Lower leg skin (tissue), 3 donors: ENCODE data around the gene PRTG.

Experiments
- POLR2A ChIP-seq, 2 donors: fragments of 450-650 bp; IDR thresholded peaks; one replicate each; pipeline ENCODE4 v1.6.1; 2016 to 2017; ENCODE audit warnings: antibody characterized with exemption in 2 of 2, mild to moderate bottlenecking in 1 of 2, moderate library complexity in 1 of 2
- TF ChIP-seq, protein P1 (sequence below), 3 donors: fragments of 450-650 bp; IDR thresholded peaks; one replicate each; pipeline ENCODE4 v1.5.1; 2016; ENCODE audit warnings: antibody characterized with exemption in 3 of 3, mild to moderate bottlenecking in 3 of 3, moderate library complexity in 2 of 3

DNA sequence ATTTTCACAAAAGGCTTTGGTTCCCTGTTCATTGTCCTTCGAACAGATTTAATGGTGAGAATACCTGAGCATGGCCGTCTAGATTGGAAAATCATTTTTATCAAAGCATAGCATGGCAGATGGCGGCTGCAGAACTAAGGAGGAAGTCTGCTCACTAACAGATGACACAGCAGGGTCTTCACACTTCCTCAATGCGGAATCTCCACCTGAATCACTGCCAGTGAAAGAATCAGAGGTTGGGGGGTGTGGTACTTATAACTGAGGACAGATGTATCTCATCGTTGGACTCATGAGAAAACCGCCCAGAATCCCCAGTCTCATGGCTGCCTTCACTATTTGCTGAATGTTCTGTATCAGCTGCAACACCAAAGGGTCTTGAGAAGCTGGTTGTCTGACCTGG, 123.2 kb downstream of the PRTG start:
- TF ChIP-seq POLR2A (IDR thresholded peaks at IDR 0.05), result no peak
- TF ChIP-seq, protein P1, sequence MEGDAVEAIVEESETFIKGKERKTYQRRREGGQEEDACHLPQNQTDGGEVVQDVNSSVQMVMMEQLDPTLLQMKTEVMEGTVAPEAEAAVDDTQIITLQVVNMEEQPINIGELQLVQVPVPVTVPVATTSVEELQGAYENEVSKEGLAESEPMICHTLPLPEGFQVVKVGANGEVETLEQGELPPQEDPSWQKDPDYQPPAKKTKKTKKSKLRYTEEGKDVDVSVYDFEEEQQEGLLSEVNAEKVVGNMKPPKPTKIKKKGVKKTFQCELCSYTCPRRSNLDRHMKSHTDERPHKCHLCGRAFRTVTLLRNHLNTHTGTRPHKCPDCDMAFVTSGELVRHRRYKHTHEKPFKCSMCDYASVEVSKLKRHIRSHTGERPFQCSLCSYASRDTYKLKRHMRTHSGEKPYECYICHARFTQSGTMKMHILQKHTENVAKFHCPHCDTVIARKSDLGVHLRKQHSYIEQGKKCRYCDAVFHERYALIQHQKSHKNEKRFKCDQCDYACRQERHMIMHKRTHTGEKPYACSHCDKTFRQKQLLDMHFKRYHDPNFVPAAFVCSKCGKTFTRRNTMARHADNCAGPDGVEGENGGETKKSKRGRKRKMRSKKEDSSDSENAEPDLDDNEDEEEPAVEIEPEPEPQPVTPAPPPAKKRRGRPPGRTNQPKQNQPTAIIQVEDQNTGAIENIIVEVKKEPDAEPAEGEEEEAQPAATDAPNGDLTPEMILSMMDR (IDR thresholded peaks at IDR 0.05), result no peak
